Measurements from ENCODE around the gene TNFRSF19.

- TF ChIP-seq, protein P1, sequence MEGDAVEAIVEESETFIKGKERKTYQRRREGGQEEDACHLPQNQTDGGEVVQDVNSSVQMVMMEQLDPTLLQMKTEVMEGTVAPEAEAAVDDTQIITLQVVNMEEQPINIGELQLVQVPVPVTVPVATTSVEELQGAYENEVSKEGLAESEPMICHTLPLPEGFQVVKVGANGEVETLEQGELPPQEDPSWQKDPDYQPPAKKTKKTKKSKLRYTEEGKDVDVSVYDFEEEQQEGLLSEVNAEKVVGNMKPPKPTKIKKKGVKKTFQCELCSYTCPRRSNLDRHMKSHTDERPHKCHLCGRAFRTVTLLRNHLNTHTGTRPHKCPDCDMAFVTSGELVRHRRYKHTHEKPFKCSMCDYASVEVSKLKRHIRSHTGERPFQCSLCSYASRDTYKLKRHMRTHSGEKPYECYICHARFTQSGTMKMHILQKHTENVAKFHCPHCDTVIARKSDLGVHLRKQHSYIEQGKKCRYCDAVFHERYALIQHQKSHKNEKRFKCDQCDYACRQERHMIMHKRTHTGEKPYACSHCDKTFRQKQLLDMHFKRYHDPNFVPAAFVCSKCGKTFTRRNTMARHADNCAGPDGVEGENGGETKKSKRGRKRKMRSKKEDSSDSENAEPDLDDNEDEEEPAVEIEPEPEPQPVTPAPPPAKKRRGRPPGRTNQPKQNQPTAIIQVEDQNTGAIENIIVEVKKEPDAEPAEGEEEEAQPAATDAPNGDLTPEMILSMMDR (IDR thresholded peaks at IDR 0.05; ENCODE audit: control extremely low read depth in 1 of 3, insufficient read depth in 1 of 3, low read depth in 1 of 3, low read length in 3 of 3) = no peak
- TF ChIP-seq ZNF274 (IDR thresholded peaks at IDR 0.05; ENCODE audit: borderline replicate concordance, extremely low read depth, low read length) (no peak), SRF (IDR thresholded peaks at IDR 0.05; ENCODE audit: low read depth, low read length) (no peak), SP4 (IDR thresholded peaks at IDR 0.05; ENCODE audit: low read length) (no peak), POLR2AphosphoS5 (IDR thresholded peaks at IDR 0.05; ENCODE audit: low read depth, low read length) (no peak), SIN3A (conservative IDR thresholded peaks at IDR 0.05 in 1 of 2, IDR thresholded peaks at IDR 0.05 in 1 of 2; ENCODE audit: low read depth in 1 of 2, low read length in 2 of 2) (no peak), TAF1 (IDR thresholded peaks at IDR 0.05; ENCODE audit: low read depth, low read length) (peak; percentile 59), KDM5A (IDR thresholded peaks at IDR 0.05; ENCODE audit: low read length) (no peak), TEAD4 (IDR thresholded peaks at IDR 0.05; ENCODE audit: low read depth, low read length) (no peak)
- TF ChIP-seq, protein P2, sequence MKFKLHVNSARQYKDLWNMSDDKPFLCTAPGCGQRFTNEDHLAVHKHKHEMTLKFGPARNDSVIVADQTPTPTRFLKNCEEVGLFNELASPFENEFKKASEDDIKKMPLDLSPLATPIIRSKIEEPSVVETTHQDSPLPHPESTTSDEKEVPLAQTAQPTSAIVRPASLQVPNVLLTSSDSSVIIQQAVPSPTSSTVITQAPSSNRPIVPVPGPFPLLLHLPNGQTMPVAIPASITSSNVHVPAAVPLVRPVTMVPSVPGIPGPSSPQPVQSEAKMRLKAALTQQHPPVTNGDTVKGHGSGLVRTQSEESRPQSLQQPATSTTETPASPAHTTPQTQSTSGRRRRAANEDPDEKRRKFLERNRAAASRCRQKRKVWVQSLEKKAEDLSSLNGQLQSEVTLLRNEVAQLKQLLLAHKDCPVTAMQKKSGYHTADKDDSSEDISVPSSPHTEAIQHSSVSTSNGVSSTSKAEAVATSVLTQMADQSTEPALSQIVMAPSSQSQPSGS (IDR thresholded peaks at IDR 0.05; ENCODE audit: low read length) = no peak
Measured at GRCh38 chr13:23547000-23547590, 23.1 kb upstream of the TNFRSF19 start.
